ENCODE data around the gene PSMD8. TPM values are rescaled to one million over a fixed set of nuclear protein-coding genes. Genes with fewer than 3 reads are reported as not detected.

PSMD8 gene
- total RNA-seq, 1 donor from 2014 or later, result 197 TPM

DNA sequence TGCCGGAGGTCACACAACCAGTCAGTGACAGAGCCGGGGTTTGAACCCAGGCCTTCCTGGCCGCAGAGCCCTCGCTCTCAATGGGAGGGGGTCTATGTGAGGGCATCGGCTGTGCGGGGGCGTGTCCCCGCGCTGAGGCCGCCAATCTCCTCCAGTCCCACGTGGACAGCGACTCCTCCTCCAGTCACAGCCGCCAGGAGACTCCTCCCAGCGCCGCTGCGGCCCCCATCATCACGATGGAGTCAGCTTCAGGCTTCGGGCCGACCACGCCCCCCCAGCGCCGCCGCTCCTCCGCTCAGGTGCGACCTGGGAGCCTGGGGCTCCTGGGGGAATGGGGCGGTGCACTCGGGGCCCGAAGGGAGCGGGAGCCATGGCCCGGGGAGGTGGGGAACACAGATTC, 20.1 kb downstream of the PSMD8 start:
- Mint-ChIP-seq H3K4me1 (ENCODE audit: low read depth) (peaks cover 9% of the 10 kb centered on the region), H3K4me3 (ENCODE audit: unreplicated experiment) (no peak overlapping the region), H3K36me3 (ENCODE audit: low read depth) (peaks cover 9% of the 10 kb centered on the region), H3K27ac (ENCODE audit: unreplicated experiment) (no peak overlapping the region), H3K9me3 (ENCODE audit: low read depth) (no peaks in the 10 kb centered on the region), H3K27me3 (ENCODE audit: low read depth) (peaks cover 2% of the 10 kb centered on the region)
- DNase-seq (ENCODE audit: low spot score), result no peak
- TF ChIP-seq, protein P1, sequence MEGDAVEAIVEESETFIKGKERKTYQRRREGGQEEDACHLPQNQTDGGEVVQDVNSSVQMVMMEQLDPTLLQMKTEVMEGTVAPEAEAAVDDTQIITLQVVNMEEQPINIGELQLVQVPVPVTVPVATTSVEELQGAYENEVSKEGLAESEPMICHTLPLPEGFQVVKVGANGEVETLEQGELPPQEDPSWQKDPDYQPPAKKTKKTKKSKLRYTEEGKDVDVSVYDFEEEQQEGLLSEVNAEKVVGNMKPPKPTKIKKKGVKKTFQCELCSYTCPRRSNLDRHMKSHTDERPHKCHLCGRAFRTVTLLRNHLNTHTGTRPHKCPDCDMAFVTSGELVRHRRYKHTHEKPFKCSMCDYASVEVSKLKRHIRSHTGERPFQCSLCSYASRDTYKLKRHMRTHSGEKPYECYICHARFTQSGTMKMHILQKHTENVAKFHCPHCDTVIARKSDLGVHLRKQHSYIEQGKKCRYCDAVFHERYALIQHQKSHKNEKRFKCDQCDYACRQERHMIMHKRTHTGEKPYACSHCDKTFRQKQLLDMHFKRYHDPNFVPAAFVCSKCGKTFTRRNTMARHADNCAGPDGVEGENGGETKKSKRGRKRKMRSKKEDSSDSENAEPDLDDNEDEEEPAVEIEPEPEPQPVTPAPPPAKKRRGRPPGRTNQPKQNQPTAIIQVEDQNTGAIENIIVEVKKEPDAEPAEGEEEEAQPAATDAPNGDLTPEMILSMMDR (IDR thresholded peaks at IDR 0.05), result no peak

DNA sequence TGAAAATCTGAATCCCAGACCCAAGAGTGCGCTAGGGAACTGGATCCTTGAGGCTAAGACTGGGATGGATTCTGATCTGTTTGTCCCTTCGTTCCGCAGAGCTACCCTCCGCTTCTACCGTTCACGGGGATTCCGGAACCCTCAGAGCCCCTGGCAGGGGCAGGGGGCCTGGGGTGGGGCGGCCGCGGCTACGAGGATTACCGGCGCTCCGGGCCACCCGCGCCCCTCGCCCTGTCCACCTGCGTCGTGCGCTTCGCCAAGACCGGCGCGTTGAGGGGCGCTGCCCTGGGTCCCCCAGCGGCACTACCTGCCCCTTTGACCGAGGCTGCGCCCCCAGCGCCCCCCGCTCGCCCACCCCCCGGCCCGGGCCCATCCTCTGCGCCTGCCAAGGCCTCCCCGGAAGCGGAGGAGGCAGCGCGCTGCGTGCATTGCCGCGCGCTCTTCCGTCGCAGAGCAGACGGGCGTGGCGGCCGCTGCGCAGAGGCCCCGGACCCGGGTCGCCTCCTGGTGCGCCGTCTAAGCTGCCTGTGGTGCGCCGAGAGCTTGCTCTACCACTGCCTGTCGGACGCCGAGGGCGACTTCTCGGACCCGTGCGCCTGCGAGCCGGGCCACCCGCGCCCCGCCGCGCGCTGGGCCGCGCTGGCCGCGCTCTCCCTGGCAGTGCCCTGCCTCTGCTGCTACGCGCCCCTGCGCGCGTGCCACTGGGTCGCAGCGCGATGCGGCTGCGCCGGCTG, 21.2 kb downstream of the PSMD8 start:
- peaks cover 3% of the 10 kb centered on the region for H3K27me3 Mint-ChIP-seq (ENCODE audit: low read depth)
- no peaks in the 10 kb centered on the region for H3K9me3 Mint-ChIP-seq (ENCODE audit: low read depth)
- H3K27ac Mint-ChIP-seq (ENCODE audit: unreplicated experiment), result no peak overlapping the region
- peaks cover 9% of the 10 kb centered on the region for H3K36me3 Mint-ChIP-seq (ENCODE audit: low read depth)
- TF ChIP-seq, protein P1 (IDR thresholded peaks at IDR 0.05), result no peak
- H3K4me1 Mint-ChIP-seq (ENCODE audit: low read depth), result peaks cover 2% of the 10 kb centered on the region
- no peak for DNase-seq (ENCODE audit: low spot score)
- H3K4me3 Mint-ChIP-seq (ENCODE audit: unreplicated experiment), result no peak overlapping the region

DNA sequence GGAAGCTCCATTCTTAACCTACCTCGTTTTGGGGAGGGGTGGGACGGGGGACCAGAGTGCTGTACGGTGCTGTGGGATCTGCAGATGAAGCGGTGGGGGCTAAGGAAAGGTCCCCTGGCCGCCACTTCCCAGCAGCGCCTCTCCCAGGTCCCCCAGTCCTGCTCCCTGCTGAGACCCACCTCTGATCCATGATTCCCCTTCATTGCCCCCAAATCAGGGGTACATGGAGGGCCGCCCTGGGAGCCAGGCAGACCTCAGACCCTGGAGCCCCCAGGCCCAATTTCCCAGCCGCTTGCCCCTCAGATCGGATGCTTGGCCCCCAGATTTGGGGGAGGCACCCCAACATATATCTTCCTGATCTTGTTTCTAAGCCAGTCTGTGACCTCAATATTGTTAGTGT, 24.7 kb downstream of the PSMD8 start:
- H3K4me1 Mint-ChIP-seq (ENCODE audit: low read depth), result peaks cover 6% of the 10 kb centered on the region
- DNase-seq (ENCODE audit: low spot score), result no peak
- H3K36me3 Mint-ChIP-seq (ENCODE audit: low read depth), result peaks cover 5% of the 10 kb centered on the region
- peaks cover 3% of the 10 kb centered on the region for H3K27me3 Mint-ChIP-seq (ENCODE audit: low read depth)
- H3K9me3 Mint-ChIP-seq (ENCODE audit: low read depth), result no peaks in the 10 kb centered on the region
- no peak overlapping the region for H3K27ac Mint-ChIP-seq (ENCODE audit: unreplicated experiment)
- no peak overlapping the region for H3K4me3 Mint-ChIP-seq (ENCODE audit: unreplicated experiment)
- TF ChIP-seq, protein P1 (IDR thresholded peaks at IDR 0.05), result no peak

DNA sequence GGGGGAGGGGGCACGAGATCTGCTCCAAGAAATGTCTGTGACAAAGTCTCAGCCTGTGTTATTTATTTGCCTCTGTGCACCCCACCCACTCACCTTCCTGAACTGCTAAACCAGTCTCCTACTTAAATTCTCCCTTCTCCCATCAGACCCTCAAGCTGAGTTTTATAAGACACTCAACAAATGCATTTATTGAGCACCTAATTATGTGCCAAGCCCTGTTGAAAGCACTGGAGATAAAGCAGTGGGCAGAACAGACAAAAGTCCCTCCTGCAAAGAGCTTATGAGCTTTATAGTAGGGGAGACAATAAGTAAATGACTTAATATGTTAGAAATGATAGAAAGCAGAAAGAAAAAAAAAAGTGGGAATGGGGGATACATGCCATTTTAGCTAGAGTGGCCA, 25.2 kb downstream of the PSMD8 start:
- Mint-ChIP-seq H3K4me1 (ENCODE audit: low read depth) (peaks cover 6% of the 10 kb centered on the region), H3K27ac (ENCODE audit: unreplicated experiment) (no peak overlapping the region), H3K27me3 (ENCODE audit: low read depth) (peaks cover 3% of the 10 kb centered on the region), H3K4me3 (ENCODE audit: unreplicated experiment) (no peak overlapping the region), H3K36me3 (ENCODE audit: low read depth) (peaks cover 5% of the 10 kb centered on the region), H3K9me3 (ENCODE audit: low read depth) (no peaks in the 10 kb centered on the region)
- TF ChIP-seq, protein P1 (IDR thresholded peaks at IDR 0.05), result no peak
- no peak for DNase-seq (ENCODE audit: low spot score)

DNA sequence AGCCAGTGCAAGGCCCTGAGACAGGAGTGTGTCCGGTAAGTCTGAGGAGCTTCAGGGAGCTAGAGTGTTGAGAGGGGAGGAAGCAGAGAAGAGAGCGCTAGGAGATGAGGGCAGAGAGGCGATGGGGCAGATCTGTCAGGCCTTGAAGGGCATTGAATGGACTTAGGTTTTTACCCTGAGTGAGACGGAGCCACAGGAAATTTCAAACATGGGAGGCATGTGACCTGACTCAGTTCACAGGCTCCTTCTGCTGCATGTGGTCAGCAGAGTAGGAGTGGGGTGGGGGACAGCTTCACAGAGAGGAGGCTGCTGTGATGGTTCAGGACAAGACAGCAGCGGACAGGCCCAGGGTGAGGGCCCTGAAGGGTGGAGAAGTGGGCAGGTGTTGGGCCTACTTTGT, 26.0 kb downstream of the PSMD8 start:
- no peak for DNase-seq (ENCODE audit: low spot score)
- Mint-ChIP-seq H3K27me3 (ENCODE audit: low read depth) (peaks cover 3% of the 10 kb centered on the region), H3K36me3 (ENCODE audit: low read depth) (peaks cover 7% of the 10 kb centered on the region), H3K4me1 (ENCODE audit: low read depth) (peaks cover 6% of the 10 kb centered on the region), H3K27ac (ENCODE audit: unreplicated experiment) (no peak overlapping the region), H3K9me3 (ENCODE audit: low read depth) (no peaks in the 10 kb centered on the region), H3K4me3 (ENCODE audit: unreplicated experiment) (no peak overlapping the region)
- TF ChIP-seq, protein P1 (IDR thresholded peaks at IDR 0.05), result no peak

Measured in chondrocyte (in vitro differentiated cells).